HEK293 (cell line): ENCODE results near the gene DCLK3.

Experiments
- CTCF ChIP-seq: fragments of 450-650 bp; formaldehyde crosslinking; IDR thresholded peaks from 2 replicates; pipeline ENCODE4 v1.5.1; 2016; ENCODE audit warnings: missing biosample characterization, missing genetic modification characterization
- KLF10 ChIP-seq: fragments of 450-650 bp; IDR thresholded peaks from 2 replicates; pipeline ENCODE4 v1.5.1; 2018; ENCODE audit warnings: missing biosample characterization, mild to moderate bottlenecking, missing genetic modification characterization
- ZBTB8A ChIP-seq: fragments of 450-650 bp; formaldehyde crosslinking; IDR thresholded peaks from 2 replicates; pipeline ENCODE4 v1.5.1; 2016; ENCODE audit warnings: missing biosample characterization, missing genetic modification characterization
- ZFP3 ChIP-seq: fragments of 450-650 bp; formaldehyde crosslinking; IDR thresholded peaks from 2 replicates; pipeline ENCODE4 v1.5.1; 2016; ENCODE audit warnings: low read depth, missing biosample characterization, missing genetic modification characterization
- ZNF175 ChIP-seq: fragments of 450-650 bp; formaldehyde crosslinking; IDR thresholded peaks from 2 replicates; pipeline ENCODE4 v1.5.1; 2016; ENCODE audit warnings: missing biosample characterization, missing genetic modification characterization
- ZNF19 ChIP-seq: fragments of 450-650 bp; formaldehyde crosslinking; IDR thresholded peaks from 2 replicates; pipeline ENCODE4; 2016; ENCODE audit warnings: missing biosample characterization, missing genetic modification characterization, low read depth
- ZNF302 ChIP-seq: fragments of 450-650 bp; formaldehyde crosslinking; IDR thresholded peaks from 2 replicates; pipeline ENCODE4 v1.5.1; 2016; ENCODE audit warnings: missing biosample characterization, missing genetic modification characterization, low read depth
- ZNF549 ChIP-seq: fragments of 450-650 bp; IDR thresholded peaks from 2 replicates; pipeline ENCODE4 v1.5.1; 2018; ENCODE audit warnings: missing biosample characterization, missing genetic modification characterization, mild to moderate bottlenecking, inconsistent platforms, moderate library complexity
- ZNF670 ChIP-seq: fragments of 450-650 bp; formaldehyde crosslinking; IDR thresholded peaks from 2 replicates; pipeline ENCODE4 v1.5.1; 2016; ENCODE audit warnings: missing biosample characterization, missing genetic modification characterization, low read depth
- ZNF701 ChIP-seq: fragments of 450-650 bp; formaldehyde crosslinking; IDR thresholded peaks from 2 replicates; pipeline ENCODE4 v1.5.1; 2016; ENCODE audit warnings: missing biosample characterization, missing genetic modification characterization
- ZSCAN5A ChIP-seq: fragments of 450-650 bp; formaldehyde crosslinking; IDR thresholded peaks from 2 replicates; pipeline ENCODE4 v1.5.1; 2016; ENCODE audit warnings: missing biosample characterization, missing genetic modification characterization
- TF ChIP-seq, protein P1 (sequence below): fragments of 450-650 bp; formaldehyde crosslinking; IDR thresholded peaks from 2 replicates; pipeline ENCODE4 v1.5.1; 2016; ENCODE audit warnings: missing biosample characterization, missing genetic modification characterization, low read depth
- TF ChIP-seq, protein P2 (sequence below): fragments of 450-650 bp; formaldehyde crosslinking; IDR thresholded peaks from 2 replicates; pipeline ENCODE4 v1.5.1; 2016; ENCODE audit warnings: missing biosample characterization, missing genetic modification characterization

DNA sequence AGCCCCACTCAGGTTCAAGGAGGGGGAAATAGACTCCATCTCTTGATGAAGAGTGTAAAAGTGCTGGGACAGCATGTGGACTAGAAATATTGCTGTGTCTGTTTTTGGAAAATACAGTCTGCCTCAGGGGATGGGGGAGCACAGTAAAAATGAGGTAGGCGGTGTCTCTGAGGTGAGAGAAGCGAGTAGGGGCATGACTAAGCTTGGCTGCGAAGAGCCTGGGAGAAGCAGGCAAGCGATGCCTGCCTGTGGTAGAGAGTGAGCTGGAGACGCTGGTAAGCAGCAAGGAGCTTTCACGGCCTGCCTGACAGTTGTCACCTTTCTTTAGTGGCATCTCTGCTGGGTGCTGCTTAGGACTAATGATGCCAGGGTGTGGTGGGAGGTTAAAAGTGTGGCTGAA lies 49.0 kb upstream of the DCLK3 start:
- TF ChIP-seq CTCF = no peak
- no peak for TF ChIP-seq ZSCAN5A (tag by site-specific recombination)
- TF ChIP-seq, protein P1, sequence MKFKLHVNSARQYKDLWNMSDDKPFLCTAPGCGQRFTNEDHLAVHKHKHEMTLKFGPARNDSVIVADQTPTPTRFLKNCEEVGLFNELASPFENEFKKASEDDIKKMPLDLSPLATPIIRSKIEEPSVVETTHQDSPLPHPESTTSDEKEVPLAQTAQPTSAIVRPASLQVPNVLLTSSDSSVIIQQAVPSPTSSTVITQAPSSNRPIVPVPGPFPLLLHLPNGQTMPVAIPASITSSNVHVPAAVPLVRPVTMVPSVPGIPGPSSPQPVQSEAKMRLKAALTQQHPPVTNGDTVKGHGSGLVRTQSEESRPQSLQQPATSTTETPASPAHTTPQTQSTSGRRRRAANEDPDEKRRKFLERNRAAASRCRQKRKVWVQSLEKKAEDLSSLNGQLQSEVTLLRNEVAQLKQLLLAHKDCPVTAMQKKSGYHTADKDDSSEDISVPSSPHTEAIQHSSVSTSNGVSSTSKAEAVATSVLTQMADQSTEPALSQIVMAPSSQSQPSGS (tag by site-specific recombination) = no peak
- TF ChIP-seq ZBTB8A (tag by site-specific recombination) = no peak
- TF ChIP-seq, protein P2, sequence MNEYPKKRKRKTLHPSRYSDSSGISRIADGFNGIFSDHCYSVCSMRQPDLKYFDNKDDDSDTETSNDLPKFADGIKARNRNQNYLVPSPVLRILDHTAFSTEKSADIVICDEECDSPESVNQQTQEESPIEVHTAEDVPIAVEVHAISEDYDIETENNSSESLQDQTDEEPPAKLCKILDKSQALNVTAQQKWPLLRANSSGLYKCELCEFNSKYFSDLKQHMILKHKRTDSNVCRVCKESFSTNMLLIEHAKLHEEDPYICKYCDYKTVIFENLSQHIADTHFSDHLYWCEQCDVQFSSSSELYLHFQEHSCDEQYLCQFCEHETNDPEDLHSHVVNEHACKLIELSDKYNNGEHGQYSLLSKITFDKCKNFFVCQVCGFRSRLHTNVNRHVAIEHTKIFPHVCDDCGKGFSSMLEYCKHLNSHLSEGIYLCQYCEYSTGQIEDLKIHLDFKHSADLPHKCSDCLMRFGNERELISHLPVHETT (tag by site-specific recombination) = no peak
- TF ChIP-seq KLF10 (tag by site-specific recombination) = no peak
- TF ChIP-seq ZNF670 (tag by site-specific recombination) = no peak
- TF ChIP-seq ZNF549 (tag by site-specific recombination) = no peak
- TF ChIP-seq ZNF701 (tag by site-specific recombination) = no peak
- TF ChIP-seq ZNF175 (tag by site-specific recombination) = no peak
- no peak for TF ChIP-seq ZNF302
- no peak for TF ChIP-seq ZNF19 (tag by site-specific recombination)
- TF ChIP-seq ZFP3 (tag by site-specific recombination) = no peak
